ENCODE measurements around the gene ST14.
A peak's percentile ranks its signal among the peaks of the same experiment; 100 is the strongest.

ST14 gene

DNA sequence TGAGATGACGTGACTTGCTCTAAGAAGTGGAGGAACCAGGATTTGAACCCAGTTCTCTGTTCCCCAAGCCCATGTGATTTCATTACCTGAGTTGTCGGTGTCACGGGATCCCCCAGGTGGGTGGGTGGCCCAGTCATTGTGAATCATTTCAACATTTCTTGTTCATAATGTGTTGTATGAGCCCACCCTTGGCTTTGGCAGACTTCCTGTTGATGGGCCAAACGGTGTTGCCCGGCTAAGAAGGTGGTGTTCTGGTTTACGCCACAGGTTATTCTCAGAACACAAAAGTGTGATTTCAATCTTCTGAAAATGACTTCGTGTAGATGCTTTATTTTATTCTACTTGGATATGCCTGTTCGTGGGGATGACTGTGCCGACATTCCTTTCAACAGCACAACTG, 21.6 kb upstream of the ST14 start:
- no peak for DNase-seq

DNA sequence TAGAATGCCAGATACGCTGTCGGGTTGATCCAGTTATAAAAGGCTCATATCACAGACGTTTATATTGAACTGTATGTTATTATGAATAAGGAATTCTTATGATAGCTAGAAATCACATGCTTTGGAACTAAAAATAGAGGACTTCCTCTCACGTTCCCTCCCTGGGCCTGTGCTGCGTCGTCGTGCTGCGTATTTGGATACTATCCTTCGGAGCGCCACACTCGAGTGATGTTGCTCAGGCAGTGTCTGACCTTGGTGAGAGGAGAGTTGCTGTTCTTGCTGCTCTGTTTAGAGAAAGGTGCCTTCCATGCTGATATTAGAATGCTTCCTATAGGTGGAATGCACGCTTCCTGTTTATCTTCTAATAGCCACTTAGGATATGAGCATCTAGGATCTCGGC, 20.2 kb upstream of the ST14 start:
- no peak for DNase-seq

DNA sequence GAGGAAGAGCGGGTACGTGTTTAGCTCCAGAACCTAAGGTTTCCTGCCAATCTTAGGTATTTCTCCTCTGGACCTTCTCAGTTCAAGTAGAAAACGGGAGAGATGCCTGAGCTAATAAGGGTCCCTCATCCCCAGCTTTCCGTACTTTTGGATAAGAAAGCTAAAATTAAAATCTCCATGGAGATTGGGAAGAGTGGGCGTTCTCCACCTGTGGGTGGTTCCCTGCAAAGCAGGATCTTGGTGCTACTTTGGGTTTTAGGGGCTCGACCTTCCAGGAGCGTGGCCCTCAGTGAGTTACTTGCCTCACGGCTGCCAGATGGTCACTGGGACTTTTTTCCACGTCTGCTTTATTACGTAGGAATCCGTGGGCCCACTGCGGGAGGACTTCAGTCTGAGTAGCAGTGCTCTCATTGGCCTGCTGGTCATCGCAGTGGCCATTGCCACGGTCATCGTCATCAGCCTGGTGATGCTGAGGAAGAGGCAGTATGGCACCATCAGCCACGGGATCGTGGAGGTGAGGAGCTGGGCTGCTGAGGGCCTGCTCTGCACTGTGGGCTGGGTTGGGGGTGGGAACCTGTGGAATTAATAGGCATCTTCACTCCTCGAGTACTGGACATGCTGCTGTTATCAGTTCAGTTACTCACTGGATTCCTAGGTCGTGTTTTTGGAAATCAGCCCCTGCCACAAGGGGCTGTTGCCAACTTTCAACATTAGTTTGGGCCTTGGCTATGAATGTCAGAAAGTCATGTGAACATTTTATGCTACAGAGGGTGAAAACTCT, 17.8 kb upstream of the ST14 start:
- DNase-seq: no peak

DNA sequence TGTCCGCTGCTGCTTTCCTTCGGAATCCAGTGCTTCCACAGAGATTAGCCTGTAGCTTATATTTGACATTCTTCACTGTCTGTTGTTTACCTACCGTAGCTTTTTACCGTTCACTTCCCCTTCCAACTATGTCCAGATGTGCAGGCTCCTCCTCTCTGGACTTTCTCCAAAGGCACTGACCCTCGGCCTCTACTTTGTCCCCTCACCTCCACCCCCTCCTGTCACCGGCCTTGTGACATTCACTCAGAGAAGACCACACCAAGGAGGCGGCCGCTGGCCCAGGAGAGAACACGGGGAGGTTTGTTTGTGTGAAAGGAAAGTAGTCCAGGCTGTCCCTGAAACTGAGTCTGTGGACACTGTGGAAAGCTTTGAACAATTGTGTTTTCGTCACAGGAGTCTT, 15.4 kb upstream of the ST14 start:
- no peak for DNase-seq

DNA sequence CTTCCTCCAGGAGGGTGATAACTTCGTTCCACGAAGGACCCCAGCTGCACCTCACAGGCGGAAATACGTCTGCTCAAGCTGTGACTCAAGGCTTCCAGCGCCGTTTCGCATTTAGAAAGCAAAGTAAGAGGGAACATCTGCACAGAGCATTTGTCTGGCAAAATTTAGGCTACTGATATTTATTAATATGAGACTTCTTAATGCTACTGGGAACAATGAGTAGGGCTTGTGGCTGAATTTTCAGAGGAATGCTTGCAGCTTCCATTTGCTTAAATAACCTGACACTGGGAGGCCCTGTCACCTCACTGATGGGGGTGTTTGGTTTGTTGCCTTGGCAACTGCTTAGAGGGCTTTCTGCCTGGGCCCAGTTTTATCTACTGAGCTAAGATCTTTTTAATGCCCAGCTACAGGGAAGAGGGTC, 14.7 kb upstream of the ST14 start:
- no peak for DNase-seq

DNA sequence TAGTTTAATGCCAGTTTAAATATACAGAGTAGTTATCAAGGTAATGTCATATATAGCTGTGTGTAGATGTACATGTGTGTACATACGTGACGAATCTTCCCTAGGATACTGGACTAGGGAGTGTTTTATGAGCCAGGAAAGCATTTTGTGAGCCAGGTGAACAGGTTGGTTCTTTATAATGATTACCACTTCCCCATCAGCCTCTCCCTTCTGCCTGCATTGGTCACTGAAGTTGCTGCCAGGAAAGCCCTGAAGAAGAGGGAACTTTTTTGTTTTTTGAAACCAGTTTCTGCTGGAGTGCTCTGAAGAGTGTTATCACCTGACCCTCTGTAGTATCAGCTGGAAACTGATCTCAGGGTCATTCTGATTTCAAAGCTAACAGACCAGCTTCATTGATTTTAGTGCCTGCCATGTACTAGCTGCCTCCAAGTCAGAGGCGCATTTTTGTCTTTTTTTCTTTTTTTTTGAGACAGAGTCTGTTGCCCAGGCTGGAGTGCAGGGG, 14.2 kb upstream of the ST14 start:
- no peak for DNase-seq

DNA sequence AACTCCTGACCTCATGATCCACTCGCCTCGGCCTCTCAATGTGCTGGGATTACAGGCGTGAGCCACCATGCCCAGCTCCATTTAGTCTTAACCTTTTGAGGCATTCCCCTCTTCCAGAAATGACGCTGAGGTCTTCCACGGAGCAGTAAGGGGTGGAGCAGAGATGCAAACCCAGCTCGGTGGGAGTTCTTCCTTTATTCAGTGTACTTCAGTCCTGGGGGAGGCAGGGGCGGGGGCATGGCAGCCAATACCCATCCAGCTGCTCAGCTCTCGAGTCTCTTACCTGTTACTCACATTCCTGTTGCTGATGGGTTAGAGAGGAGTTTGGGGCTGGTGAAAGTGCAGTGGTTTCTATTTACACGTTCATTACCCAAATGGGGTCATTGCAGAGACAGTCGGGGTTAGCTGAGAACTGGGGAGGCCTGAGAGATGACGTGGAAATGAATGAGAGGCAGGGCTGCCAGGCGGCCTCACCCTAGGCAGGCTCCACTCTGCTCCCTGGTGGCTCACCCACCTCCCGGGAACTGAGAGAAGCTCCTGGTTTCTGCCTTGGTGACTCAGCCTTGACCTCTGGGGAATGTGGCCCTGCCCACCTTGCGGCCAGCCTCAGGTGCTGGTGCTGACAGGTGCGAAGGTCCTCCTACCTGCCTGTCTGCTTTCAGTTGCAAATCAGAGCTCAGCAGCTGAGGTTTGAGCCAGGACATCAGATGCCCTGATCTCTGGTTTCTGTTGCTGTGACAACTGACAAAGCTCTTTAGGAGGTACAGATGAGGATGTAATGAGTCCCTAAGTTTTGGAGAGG, 13.4 kb upstream of the ST14 start:
- DNase-seq: peak; percentile 31

DNA sequence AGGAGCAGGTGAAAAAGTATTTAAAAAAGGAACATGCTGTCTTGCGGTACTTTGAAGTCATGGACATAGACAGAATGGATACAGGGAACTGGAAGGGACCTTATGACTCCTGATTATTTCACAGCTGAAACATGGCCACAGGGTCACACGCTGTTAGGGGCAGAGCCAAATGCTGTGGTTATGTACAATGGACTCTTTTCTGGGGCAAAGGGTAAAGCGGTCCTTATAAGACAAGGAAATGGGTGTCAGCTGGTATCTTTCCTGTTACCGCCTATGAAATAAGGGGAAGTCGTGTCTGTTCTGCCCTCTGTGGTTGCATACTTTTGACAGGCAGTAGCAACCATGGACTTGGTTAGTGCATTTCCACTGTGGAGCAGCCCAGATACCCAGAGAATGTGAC, 12.8 kb upstream of the ST14 start:
- peak; percentile 65 for DNase-seq

DNA sequence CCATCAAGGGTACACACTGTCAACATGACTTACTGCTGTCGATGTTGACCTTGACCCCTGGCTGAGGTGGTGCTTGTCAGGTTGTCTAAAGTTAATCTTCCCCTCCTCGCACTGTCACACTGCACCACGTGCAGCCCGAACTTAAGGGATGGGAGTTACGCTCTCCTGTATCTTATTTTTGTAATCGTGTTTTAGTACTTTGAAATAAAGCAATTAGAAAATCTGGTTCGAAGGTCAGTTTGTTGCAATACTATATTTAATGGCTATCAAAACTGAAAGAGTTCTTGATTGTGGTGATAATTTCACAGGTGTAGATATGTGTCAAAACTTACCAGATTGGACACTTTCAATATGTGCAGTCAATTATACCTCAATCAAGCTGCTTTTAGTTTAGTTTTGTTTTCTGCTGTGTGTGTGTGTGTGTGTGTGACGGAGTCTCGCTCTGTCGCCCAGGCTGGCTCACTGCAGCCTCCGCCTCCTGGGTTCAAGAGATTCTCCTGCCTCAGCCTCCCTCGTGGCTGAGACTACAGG, 10.7 kb upstream of the ST14 start:
- DNase-seq: no peak

DNA sequence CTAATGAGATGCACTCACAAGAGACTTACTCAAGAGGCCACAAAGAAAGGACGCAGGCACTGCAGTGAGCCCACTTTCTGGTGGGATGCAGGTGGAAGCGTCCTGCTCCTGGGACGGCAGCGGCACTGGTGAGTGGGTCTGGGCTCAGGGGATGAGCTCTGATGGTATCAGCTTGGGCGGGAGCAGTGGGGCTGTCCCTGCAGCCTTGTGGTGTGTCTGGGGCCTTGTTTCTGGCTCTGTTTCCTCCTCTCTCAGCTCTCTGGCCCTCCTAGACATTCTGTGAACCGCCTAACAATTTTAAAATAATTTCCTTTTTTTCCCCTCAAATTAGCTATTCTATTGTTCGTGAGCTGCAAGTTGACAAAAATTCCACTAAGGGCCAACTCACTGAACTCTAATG, 8.8 kb upstream of the ST14 start:
- no peak for DNase-seq

DNA sequence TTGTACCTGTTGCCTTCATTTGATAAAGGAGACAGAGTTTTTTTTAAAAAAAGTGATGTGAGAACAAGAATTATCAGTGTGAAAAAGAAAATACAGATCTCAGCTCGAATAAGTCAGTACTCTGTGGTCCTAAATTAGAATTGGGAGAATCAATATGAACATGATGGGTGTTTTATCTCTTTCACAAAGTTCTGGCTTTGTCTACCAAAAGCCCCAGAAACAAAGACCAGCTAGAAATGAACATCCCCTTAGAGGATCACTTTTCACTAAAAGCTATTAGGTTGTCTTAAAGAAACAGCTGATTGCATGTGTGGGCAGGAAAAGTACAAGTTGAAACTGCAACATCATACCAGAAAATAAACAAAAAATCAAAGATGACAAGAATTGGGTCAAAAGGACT, 8.4 kb upstream of the ST14 start:
- DNase-seq: no peak

DNA sequence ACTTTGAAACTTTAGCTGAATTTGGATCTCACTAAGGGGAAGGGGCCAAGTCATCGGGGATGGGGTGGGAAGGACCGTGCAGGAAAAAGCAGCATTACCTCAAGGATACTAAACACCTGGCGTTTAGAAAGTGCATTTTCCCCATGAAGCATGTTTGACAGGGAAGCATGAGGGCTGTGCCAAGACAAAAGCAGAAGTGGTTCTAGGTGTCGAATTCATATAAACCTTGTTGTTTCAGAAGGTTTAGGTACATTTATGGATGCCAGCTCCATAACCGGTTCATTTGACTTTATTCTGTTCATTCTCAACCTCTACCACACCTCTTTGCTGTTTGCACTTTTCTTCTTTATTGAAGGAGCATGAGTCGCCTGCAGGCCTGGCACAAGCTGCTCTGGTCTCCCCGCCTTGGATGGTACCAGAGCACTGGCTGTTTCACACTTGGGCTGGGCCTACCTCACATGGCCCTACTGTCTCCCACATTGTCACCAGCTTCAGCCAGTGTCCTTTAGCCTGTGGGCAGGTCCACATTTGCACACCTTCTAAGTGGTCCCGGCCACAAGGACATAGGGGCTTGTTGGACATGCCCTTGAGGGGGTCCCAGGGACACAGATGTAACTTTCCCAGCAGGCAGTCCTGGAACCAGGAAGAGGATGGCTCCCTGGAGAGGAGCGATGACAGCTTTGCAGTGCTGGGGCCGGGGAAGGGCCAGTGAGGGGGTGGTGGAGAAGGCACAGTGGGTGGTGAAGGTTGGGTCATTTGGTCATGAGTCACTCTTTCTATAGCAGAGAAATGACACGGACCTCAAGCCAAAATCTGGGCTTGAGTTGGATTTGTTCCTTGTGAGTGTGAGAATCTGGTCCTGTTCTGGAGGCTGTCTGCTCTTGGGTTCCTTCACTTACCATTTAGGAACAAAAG, 3.2 kb upstream of the ST14 start:
- DNase-seq: peak; percentile 30

DNA sequence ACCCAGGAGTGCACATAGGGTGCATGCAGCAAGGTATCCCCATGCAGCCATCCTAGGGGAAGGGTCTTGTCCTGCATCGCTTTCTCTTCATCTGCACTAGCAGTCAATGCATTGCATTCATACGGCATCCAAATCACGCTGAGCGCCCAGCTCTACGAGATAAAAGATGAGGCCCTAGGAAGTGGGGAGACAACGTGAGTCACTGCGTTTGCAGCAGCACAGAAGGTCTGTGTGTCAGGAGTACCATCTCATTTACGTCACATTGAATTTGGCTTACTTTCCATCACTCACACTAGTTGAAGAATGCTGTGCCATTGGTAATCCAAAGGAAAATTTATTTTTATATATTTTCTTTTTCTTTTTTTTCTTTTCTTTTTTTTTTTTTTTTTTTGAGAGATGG, 2.5 kb upstream of the ST14 start:
- no peak for DNase-seq

DNA sequence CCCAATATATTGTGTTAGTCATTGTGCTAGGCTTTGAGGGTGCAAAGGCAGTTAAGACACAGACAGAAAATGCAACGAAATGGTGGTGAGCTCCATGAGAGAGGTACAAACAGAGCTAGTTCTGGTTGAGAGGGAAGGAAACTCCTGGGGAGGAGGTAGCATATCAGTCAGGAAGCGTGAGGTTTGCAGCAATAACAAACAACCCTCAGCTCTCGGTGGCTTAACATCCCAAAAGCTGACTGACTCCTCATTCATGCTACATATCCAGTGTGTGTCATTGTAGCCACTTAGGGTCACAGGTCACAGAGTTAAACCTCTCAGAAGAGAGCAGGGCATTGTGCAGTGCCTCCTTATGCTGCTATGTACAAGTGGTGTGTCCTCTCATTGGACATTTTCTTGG, 1.7 kb upstream of the ST14 start:
- no peak for DNase-seq

DNA sequence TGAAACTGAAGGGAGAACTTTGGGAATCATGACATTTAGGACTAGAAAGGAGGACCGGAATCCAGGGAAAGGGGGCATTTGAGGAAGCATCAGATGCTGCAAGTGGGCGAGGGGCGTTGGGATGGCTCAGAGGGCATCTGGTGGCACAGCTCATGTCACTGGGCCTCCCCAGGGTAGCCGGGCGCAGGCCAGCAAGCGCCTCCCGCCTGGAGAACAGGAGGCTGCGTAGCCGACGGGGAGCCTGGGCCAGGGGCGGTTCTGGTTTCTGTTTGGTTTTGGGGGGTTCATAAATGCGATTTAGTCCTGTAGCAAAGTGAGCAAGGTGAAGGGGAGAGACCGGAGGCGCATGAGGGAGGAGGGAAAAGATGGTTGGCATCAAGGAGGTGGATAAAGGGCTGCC, 443 bp upstream of the ST14 start:
- no peak for DNase-seq

DNA sequence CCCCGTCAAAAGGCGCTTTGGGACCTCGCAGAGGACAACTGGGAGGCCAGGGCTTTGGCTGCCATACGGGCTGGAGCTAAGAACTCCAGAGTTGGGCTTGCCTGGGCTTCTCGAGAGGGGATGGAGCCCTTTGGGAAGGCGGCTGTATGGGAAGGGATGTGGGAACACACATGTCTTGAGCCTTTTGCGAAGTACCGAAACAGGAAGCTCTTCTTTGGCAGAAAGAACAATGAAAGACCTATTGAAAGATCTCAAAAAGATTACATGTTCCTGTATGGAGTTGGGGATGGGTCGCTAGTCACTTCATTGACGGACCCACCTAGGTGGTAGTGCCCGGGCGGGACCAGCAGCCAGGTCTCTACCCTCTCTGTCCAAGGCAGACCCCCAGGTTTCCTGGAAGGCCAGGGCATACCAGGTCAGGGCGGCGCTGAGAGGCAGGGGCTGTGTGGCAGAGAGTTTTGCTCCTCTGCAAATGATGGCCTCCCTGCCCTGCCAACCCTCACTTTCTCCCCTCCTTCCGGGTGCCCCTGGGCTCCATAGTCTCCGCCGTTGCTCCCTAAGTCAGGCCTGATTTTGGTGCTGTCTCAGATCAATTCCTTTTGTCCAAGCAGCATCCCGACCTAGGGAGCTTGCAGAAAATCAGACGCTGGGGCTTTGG, 1.0 kb downstream of the ST14 start:
- no peak for DNase-seq

DNA sequence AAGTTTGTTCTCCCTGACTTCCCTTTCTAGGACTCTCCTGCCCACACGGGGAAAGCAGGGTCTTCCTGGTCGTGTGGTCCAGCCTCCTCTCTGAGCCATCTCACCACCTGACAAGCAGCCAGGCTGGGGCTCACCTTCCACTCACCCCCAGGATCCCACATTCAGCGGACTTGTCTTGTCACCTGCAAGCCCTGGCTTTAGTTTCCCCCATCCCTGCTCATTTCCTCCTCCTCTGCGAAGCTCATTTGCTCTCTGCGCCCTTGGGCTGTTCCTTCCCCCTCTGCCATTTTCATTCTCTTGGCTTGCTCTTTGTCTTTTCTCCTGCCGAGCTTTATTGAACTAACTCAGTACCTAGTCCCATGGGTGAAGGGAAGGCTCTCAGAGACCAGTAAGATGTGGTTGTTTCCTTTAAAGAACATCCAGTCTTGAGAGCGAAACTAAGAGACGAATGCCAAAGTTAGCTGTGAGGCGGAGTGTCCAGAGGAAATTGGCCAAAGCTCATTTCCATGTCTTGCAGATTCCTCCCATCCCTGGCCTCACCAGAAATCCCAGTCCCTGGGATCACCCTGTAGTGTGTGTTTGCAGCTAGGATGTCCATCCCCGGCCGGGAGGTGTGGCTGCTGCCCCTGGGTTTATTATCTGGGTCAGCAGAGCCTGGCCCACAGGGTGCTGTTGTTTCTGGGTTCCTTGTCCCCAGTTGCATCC, 2.0 kb downstream of the ST14 start:
- no peak for DNase-seq

DNA sequence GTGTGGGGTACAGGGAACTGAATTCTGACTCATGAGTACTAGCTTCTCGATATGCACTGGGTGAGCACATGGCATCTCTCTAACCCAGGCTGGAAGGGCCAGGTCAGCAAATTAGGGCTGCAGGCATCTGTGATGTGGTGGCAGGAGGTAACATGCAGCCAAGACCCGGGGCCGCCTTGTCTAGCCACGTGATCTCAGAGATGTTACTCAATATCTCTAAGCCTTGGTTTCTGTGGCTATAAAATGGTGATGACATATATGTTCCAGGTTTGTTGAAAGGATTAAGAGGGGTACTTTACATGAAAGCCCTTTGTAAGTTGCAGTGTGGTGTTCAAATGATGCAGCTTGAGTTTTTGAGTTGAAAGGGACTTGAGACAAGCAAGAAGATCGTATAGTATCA, 3.2 kb downstream of the ST14 start:
- no peak for DNase-seq

DNA sequence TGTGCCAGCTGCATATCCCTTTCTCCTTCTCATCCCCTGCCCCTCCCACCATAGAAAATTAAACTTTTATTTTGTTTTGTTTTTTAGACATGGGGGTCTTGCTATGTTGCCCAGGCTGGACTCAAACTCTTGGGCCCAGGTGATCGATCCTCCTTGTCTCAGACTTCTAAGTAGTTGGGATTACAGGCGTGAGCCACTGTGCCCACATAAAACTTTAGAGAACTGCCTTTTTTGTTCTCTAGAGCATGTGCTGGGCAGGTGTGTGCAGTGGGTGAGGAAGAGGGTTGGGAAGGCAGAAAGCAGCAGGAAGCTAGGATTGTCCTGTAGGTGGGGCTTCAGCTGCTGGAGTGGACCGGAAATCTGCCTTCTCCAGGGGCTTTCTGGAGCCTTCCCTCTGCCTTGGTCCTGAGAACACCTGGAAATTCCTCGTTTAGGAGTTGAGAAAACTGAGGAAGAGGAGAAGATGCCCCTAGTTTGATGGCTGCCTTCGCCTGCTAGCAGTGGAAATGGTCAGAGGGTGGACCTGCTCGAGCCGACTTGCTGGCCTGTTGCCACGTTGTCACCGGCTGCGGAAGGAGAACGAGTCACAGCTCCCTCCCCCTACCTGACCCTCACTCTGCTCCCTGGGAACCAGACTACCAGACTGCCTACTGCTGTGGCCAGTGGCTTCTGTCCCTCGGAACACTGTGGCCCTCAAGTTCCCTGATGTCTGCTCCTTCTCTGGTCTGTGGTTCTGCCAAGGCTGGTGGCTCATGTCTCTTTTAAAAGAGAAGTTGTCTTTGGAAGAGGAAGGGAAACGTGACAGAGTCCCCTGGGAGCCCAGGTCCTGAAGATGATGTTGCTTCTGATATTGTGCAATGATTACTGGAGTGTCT, 4.0 kb downstream of the ST14 start:
- peak; percentile 40 for DNase-seq

DNA sequence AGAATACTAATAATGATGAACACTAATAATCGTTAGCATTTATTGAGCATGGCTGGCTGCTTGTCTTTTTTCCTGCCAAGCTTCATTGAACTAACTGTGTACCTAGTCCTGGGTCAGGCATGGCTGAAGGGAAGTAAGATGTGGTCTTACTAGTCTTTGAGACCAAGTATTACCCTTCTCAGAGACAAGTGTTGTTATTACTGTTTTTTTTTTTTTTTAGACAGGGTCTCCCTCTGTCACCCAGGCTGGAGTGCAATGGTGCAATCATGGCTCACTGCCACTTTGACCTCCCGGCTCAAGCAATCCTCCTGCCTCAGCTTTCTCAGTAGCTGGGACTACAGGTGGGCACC, 4.6 kb downstream of the ST14 start:
- DNase-seq: no peak

Data from CD4-positive, alpha-beta T cell treated with Interleukin-15 for 1 hour (primary cell).